SK-N-SH treated with all-trans-retinoic acid at 6 μM for 48 hours (cell line): ENCODE data around the gene HECTD1.

Experiments
- ATAC-seq: fragments of 200-7000 bp; cut with Tn5 transposase; 3 replicates; pipeline ENCODE4 v1.9.1; 2020; ENCODE audit warnings: mild to moderate bottlenecking, moderate library complexity
- BACH2 ChIP-seq: fragments of 250-450 bp; sonication (Bioruptor Pico); IDR thresholded peaks from 2 replicates; pipeline ENCODE4 v1.9.0; 2021; ENCODE audit warnings: mild to moderate bottlenecking, borderline replicate concordance
- CSDC2 ChIP-seq: fragments of 250-450 bp; sonication (Bioruptor Pico); IDR thresholded peaks from 2 replicates; pipeline ENCODE4 v1.5.0; 2020; ENCODE audit warnings: mild to moderate bottlenecking, moderate library complexity
- ESRRG ChIP-seq: fragments of 250-450 bp; sonication (Bioruptor Pico); IDR thresholded peaks from 2 replicates; pipeline ENCODE4 v1.6.1; 2021; ENCODE audit warnings: mild to moderate bottlenecking
- GLIS3 ChIP-seq: fragments of 250-450 bp; sonication (Bioruptor Pico); IDR thresholded peaks from 2 replicates; pipeline ENCODE4 v1.5.0; 2020; ENCODE audit warnings: mild to moderate bottlenecking, moderate library complexity
- ISL1 ChIP-seq: fragments of 250-450 bp; sonication (Bioruptor Pico); IDR thresholded peaks from 2 replicates; pipeline ENCODE4 v2.1.2; 2022; ENCODE audit warnings: mild to moderate bottlenecking, moderate library complexity
- OSR1 ChIP-seq: fragments of 250-450 bp; sonication (Bioruptor Pico); IDR thresholded peaks from 2 replicates; pipeline ENCODE4 v1.8.0; 2022; ENCODE audit warnings: moderate library complexity, mild to moderate bottlenecking, inconsistent platforms
- PPARA ChIP-seq: fragments of 250-450 bp; sonication (Bioruptor Pico); IDR thresholded peaks from 2 replicates; pipeline ENCODE4 v1.5.0; 2020; ENCODE audit warnings: mild to moderate bottlenecking, borderline replicate concordance
- RARB ChIP-seq: fragments of 250-450 bp; sonication (Bioruptor Pico); IDR thresholded peaks from 2 replicates; pipeline ENCODE4 v1.8.0; 2021; ENCODE audit warnings: mild to moderate bottlenecking, moderate library complexity
- SNAI2 ChIP-seq: fragments of 250-450 bp; sonication (Bioruptor Pico); IDR thresholded peaks from 2 replicates; pipeline ENCODE4 v1.5.0; 2020; ENCODE audit warnings: mild to moderate bottlenecking, moderate library complexity
- TCF4 ChIP-seq: fragments of 250-450 bp; sonication (Bioruptor Pico); IDR thresholded peaks from 2 replicates; pipeline ENCODE4 v1.8.0; 2021; ENCODE audit warnings: mild to moderate bottlenecking, moderate library complexity, borderline replicate concordance
- TOX ChIP-seq: fragments of 250-450 bp; sonication (Bioruptor Pico); IDR thresholded peaks from 2 replicates; pipeline ENCODE4 v1.8.0; 2021; ENCODE audit warnings: mild to moderate bottlenecking, moderate library complexity, borderline replicate concordance
- ZC3H10 ChIP-seq: fragments of 250-450 bp; sonication (Bioruptor Pico); IDR thresholded peaks from 2 replicates; pipeline ENCODE4 v1.5.1; 2021; ENCODE audit warnings: mild to moderate bottlenecking, moderate library complexity
- ZFP3 ChIP-seq: fragments of 250-450 bp; sonication (Bioruptor Pico); IDR thresholded peaks from 2 replicates; pipeline ENCODE4 v1.5.0; 2020; ENCODE audit warnings: mild to moderate bottlenecking, moderate library complexity
- ZFP30 ChIP-seq: fragments of 450-650 bp; formaldehyde crosslinking; IDR thresholded peaks from 2 replicates; pipeline ENCODE4 v1.5.0; 2022; ENCODE audit warnings: mild to moderate bottlenecking, moderate library complexity
- ZNF70 ChIP-seq: fragments of 450-650 bp; formaldehyde crosslinking; IDR thresholded peaks from 2 replicates; pipeline ENCODE4 v1.5.0; 2020; ENCODE audit warnings: mild to moderate bottlenecking, moderate library complexity
- ZNF8 ChIP-seq: fragments of 450-650 bp; formaldehyde crosslinking; IDR thresholded peaks from 2 replicates; pipeline ENCODE4 v1.5.0; 2020; ENCODE audit warnings: mild to moderate bottlenecking, moderate library complexity
- TF ChIP-seq, protein P1 (sequence below): fragments of 250-450 bp; sonication (Bioruptor Pico); IDR thresholded peaks from 2 replicates; pipeline ENCODE4 v1.8.0; 2020; ENCODE audit warnings: mild to moderate bottlenecking, moderate library complexity, borderline replicate concordance
- TF ChIP-seq, protein P2 (sequence below): fragments of 250-450 bp; sonication (Bioruptor Pico); IDR thresholded peaks from 2 replicates; pipeline ENCODE4 v1.5.1; 2020; ENCODE audit warnings: low read depth, mild to moderate bottlenecking, moderate library complexity
- TF ChIP-seq, protein P3 (sequence below): fragments of 250-450 bp; sonication (Bioruptor Pico); IDR thresholded peaks from 2 replicates; pipeline ENCODE4 v1.5.1; 2021; ENCODE audit warnings: mild to moderate bottlenecking, moderate library complexity
- TF ChIP-seq, protein P4 (sequence below): fragments of 250-450 bp; sonication (Bioruptor Pico); IDR thresholded peaks from 2 replicates; pipeline ENCODE4 v1.8.0; 2021; ENCODE audit warnings: low read depth, mild to moderate bottlenecking, moderate library complexity, borderline replicate concordance
- TF ChIP-seq, protein P5 (sequence below): fragments of 250-450 bp; sonication (Bioruptor Pico); IDR thresholded peaks from 2 replicates; pipeline ENCODE4 v1.5.0; 2020; ENCODE audit warnings: mild to moderate bottlenecking, moderate library complexity

HECTD1 gene

DNA sequence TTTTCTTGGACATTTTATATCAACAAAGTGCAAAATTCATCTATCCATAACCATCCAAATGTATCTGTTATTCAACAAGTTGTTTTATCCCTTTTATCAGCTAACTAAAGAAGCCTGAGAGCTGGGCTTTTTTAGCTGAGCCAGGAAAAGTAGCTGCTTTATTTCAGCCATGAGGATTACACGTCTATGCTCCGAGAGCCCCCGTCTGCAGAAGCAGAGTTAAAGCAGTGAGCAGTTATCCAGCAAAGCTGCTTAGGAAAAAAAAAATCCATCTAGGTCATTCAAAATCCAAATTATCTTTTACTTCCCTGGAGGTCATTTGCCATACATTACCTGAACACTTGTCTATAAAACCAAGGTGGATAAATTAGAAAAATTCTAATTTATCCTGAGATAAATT is 15.7 kb upstream of the HECTD1 start:
- TF ChIP-seq ZFP3 (CRISPR knock-in tag) (no peak), CSDC2 (CRISPR knock-in tag) (no peak), RARB (CRISPR knock-in tag) (no peak), ZNF70 (CRISPR knock-in tag) (no peak), GLIS3 (CRISPR knock-in tag) (no peak), ZNF8 (no peak), TOX (CRISPR knock-in tag) (no peak), ISL1 (CRISPR knock-in tag) (no peak), PPARA (CRISPR knock-in tag) (no peak), OSR1 (no peak), TCF4 (CRISPR knock-in tag) (no peak), SNAI2 (CRISPR knock-in tag) (no peak), ESRRG (CRISPR knock-in tag) (no peak)
- TF ChIP-seq, protein P1, sequence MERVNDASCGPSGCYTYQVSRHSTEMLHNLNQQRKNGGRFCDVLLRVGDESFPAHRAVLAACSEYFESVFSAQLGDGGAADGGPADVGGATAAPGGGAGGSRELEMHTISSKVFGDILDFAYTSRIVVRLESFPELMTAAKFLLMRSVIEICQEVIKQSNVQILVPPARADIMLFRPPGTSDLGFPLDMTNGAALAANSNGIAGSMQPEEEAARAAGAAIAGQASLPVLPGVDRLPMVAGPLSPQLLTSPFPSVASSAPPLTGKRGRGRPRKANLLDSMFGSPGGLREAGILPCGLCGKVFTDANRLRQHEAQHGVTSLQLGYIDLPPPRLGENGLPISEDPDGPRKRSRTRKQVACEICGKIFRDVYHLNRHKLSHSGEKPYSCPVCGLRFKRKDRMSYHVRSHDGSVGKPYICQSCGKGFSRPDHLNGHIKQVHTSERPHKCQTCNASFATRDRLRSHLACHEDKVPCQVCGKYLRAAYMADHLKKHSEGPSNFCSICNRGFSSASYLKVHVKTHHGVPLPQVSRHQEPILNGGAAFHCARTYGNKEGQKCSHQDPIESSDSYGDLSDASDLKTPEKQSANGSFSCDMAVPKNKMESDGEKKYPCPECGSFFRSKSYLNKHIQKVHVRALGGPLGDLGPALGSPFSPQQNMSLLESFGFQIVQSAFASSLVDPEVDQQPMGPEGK (CRISPR knock-in tag) = no peak
- TF ChIP-seq, protein P2, sequence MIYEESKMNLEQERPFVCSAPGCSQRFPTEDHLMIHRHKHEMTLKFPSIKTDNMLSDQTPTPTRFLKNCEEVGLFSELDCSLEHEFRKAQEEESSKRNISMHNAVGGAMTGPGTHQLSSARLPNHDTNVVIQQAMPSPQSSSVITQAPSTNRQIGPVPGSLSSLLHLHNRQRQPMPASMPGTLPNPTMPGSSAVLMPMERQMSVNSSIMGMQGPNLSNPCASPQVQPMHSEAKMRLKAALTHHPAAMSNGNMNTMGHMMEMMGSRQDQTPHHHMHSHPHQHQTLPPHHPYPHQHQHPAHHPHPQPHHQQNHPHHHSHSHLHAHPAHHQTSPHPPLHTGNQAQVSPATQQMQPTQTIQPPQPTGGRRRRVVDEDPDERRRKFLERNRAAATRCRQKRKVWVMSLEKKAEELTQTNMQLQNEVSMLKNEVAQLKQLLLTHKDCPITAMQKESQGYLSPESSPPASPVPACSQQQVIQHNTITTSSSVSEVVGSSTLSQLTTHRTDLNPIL (CRISPR knock-in tag) = no peak
- TF ChIP-seq, protein P3, sequence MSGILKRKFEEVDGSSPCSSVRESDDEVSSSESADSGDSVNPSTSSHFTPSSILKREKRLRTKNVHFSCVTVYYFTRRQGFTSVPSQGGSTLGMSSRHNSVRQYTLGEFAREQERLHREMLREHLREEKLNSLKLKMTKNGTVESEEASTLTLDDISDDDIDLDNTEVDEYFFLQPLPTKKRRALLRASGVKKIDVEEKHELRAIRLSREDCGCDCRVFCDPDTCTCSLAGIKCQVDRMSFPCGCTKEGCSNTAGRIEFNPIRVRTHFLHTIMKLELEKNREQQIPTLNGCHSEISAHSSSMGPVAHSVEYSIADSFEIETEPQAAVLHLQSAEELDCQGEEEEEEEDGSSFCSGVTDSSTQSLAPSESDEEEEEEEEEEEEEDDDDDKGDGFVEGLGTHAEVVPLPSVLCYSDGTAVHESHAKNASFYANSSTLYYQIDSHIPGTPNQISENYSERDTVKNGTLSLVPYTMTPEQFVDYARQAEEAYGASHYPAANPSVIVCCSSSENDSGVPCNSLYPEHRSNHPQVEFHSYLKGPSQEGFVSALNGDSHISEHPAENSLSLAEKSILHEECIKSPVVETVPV (CRISPR knock-in tag) = no peak
- TF ChIP-seq, protein P4, sequence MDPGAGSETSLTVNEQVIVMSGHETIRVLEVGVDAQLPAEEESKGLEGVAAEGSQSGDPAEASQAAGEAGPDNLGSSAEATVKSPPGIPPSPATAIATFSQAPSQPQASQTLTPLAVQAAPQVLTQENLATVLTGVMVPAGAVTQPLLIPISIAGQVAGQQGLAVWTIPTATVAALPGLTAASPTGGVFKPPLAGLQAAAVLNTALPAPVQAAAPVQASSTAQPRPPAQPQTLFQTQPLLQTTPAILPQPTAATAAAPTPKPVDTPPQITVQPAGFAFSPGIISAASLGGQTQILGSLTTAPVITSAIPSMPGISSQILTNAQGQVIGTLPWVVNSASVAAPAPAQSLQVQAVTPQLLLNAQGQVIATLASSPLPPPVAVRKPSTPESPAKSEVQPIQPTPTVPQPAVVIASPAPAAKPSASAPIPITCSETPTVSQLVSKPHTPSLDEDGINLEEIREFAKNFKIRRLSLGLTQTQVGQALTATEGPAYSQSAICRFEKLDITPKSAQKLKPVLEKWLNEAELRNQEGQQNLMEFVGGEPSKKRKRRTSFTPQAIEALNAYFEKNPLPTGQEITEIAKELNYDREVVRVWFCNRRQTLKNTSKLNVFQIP (CRISPR knock-in tag) = no peak
- no peak for ATAC-seq

DNA sequence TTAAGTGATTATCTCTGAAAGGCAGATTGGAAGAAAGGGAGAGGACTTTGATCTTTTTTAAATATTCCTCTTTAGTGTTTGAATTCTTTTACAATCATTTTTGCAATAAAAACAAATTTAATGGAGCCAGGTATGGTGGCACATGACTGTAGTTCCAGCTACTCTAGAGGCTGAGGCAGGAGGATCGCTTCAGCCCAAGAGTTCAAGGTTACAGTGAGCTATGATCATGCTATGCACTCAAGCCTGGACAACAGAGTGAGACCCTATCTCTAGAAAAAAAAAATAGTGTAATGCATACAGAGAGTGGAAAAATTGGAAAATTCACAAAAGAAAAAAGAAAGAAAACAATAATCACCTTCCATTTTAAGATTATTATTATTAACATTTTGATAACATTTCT is 15.2 kb upstream of the HECTD1 start:
- no peak for TF ChIP-seq PPARA (CRISPR knock-in tag)
- TF ChIP-seq, protein P5, sequence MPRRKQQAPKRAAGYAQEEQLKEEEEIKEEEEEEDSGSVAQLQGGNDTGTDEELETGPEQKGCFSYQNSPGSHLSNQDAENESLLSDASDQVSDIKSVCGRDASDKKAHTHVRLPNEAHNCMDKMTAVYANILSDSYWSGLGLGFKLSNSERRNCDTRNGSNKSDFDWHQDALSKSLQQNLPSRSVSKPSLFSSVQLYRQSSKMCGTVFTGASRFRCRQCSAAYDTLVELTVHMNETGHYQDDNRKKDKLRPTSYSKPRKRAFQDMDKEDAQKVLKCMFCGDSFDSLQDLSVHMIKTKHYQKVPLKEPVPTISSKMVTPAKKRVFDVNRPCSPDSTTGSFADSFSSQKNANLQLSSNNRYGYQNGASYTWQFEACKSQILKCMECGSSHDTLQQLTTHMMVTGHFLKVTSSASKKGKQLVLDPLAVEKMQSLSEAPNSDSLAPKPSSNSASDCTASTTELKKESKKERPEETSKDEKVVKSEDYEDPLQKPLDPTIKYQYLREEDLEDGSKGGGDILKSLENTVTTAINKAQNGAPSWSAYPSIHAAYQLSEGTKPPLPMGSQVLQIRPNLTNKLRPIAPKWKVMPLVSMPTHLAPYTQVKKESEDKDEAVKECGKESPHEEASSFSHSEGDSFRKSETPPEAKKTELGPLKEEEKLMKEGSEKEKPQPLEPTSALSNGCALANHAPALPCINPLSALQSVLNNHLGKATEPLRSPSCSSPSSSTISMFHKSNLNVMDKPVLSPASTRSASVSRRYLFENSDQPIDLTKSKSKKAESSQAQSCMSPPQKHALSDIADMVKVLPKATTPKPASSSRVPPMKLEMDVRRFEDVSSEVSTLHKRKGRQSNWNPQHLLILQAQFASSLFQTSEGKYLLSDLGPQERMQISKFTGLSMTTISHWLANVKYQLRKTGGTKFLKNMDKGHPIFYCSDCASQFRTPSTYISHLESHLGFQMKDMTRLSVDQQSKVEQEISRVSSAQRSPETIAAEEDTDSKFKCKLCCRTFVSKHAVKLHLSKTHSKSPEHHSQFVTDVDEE (CRISPR knock-in tag) = no peak
- TF ChIP-seq, protein P1 (CRISPR knock-in tag) = no peak
- TF ChIP-seq, protein P3 (CRISPR knock-in tag) = no peak
- TF ChIP-seq, protein P4 (CRISPR knock-in tag) = no peak
- TF ChIP-seq BACH2 (CRISPR knock-in tag) = no peak
- no peak for TF ChIP-seq CSDC2 (CRISPR knock-in tag)
- TF ChIP-seq ZFP3 (CRISPR knock-in tag) = no peak
- no peak for TF ChIP-seq TCF4 (CRISPR knock-in tag)
- no peak for TF ChIP-seq ZNF8
- TF ChIP-seq ZFP30 (CRISPR knock-in tag) = no peak
- TF ChIP-seq, protein P2 (CRISPR knock-in tag) = no peak
- no peak for TF ChIP-seq SNAI2 (CRISPR knock-in tag)
- TF ChIP-seq ZNF70 (CRISPR knock-in tag) = no peak
- TF ChIP-seq GLIS3 (CRISPR knock-in tag) = no peak
- no peak for TF ChIP-seq OSR1
- TF ChIP-seq ZC3H10 (CRISPR knock-in tag) = no peak
- no peak for TF ChIP-seq ESRRG (CRISPR knock-in tag)
- no peak for ATAC-seq
